Measurements from ENCODE around the gene KCNJ14. TPM values are rescaled to one million over a fixed set of nuclear protein-coding genes. Genes with fewer than 3 reads are reported as not detected.

Gene KCNJ14
- polyA plus RNA-seq, 1 of the 3 experiments (the other 2 are of a cell fraction) = 1.2 TPM

DNA sequence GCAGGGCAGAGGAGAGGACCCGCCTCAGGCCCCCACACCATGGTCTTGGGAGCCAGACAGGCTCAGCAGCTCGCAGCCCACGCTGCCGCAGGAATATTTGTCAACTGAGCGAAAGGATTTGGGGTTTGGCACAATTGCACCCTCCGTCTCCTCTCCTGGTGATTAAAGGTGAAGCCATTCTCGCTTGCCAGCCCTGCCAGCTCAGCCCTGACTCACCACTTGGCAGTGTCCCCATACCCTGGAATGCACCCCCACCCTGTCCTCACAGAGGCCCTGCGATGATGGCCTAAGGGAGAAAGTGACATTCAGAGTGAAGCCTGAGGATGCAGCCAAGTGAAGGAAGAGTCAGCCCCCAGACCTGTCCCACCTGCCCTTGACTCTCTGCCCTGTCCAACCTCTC lies 32.6 kb downstream of the KCNJ14 start:
- no peaks in the 10 kb centered on the region for H3K79me2 ChIP-seq (ENCODE audit: insufficient read depth)
- H3K4me1 ChIP-seq (ENCODE audit: control insufficient read depth in 1 of 2, insufficient read depth in 2 of 2, low read depth in 1 of 2, low read length in 1 of 2) = peaks cover 4 to 22% of the 10 kb centered on the region in 2 experiments; a peak in 3 of 4 replicates
- H3K9me2 ChIP-seq = no peaks in the 10 kb centered on the region
- H3K4me2 ChIP-seq = peak overlapping the region; percentile 60
- H4K20me1 ChIP-seq (ENCODE audit: insufficient read depth) = no peaks in the 10 kb centered on the region
- no peak for DNase-seq
- peaks cover 25% of the 10 kb centered on the region for H3F3A ChIP-seq (replicated peaks; ENCODE audit: insufficient read depth)
- no peaks in the 10 kb centered on the region for H3K9me3 ChIP-seq
- H3K4me3 ChIP-seq (ENCODE audit: low read depth in 2 of 2, low read length in 1 of 2) = no peak overlapping the region
- WGBS (ENCODE audit: low lambda C conversion rate) = 4% methylated on average over 6 of the region's 8 CpGs
- H3K9ac ChIP-seq = peak overlapping the region; percentile 36; the same call in 1 of the 2 replicates
- peak overlapping the region in 1 of 2 experiments; percentile 77; a peak in 2 of 4 replicates for H3K27ac ChIP-seq (ENCODE audit: low read depth in 2 of 2, low read length in 1 of 2)
- no peak overlapping the region for H2AFZ ChIP-seq (ENCODE audit: low read depth)
- POLR2A ChIA-PET = interaction anchor here (0.8 kb wide), 1 partner anchor 9 kb away, joined by 3 read pairs; no protein-coding TSS in a partner anchor
- H3K27me3 ChIP-seq (ENCODE audit: insufficient read depth) = no peaks in the 10 kb centered on the region
- CTCF ChIA-PET = interaction anchor here (1.6 to 15.9 kb wide), 3 partner anchors 15 to 121 kb away, joined by 4 to 230 read pairs (median 6); no protein-coding TSS in a partner anchor
- no peaks in the 10 kb centered on the region for H3K36me3 ChIP-seq (replicated peaks in 1 of 2; ENCODE audit: control insufficient read depth in 1 of 2, insufficient read depth in 2 of 2, low read length in 1 of 2)
- TF ChIP-seq RFX5 (IDR thresholded peaks at IDR 0.05; ENCODE audit: low read length) = no peak
- TF ChIP-seq SMC3 (IDR thresholded peaks at IDR 0.05; ENCODE audit: low read depth, low read length) = no peak
- TF ChIP-seq, protein P1, sequence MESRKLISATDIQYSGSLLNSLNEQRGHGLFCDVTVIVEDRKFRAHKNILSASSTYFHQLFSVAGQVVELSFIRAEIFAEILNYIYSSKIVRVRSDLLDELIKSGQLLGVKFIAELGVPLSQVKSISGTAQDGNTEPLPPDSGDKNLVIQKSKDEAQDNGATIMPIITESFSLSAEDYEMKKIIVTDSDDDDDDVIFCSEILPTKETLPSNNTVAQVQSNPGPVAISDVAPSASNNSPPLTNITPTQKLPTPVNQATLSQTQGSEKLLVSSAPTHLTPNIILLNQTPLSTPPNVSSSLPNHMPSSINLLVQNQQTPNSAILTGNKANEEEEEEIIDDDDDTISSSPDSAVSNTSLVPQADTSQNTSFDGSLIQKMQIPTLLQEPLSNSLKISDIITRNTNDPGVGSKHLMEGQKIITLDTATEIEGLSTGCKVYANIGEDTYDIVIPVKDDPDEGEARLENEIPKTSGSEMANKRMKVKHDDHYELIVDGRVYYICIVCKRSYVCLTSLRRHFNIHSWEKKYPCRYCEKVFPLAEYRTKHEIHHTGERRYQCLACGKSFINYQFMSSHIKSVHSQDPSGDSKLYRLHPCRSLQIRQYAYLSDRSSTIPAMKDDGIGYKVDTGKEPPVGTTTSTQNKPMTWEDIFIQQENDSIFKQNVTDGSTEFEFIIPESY (IDR thresholded peaks at IDR 0.05; ENCODE audit: borderline replicate concordance, low read depth) = 0 out of 2 replicates have a peak, but pooled peaks have one; percentile 44
- TF ChIP-seq SIN3A (IDR thresholded peaks at IDR 0.05; ENCODE audit: borderline replicate concordance, low read depth, low read length) = 0 out of 2 replicates have a peak, but pooled peaks have one; percentile 24
- no peak for TF ChIP-seq FOXM1 (IDR thresholded peaks at IDR 0.05; ENCODE audit: low read depth)
- no peak for TF ChIP-seq MEF2A (IDR thresholded peaks at IDR 0.05; ENCODE audit: borderline replicate concordance, low read depth)
- TF ChIP-seq, protein P2, sequence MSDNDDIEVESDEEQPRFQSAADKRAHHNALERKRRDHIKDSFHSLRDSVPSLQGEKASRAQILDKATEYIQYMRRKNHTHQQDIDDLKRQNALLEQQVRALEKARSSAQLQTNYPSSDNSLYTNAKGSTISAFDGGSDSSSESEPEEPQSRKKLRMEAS (IDR thresholded peaks at IDR 0.05; ENCODE audit: low read depth) = peak; percentile 77
- TF ChIP-seq, protein P3, sequence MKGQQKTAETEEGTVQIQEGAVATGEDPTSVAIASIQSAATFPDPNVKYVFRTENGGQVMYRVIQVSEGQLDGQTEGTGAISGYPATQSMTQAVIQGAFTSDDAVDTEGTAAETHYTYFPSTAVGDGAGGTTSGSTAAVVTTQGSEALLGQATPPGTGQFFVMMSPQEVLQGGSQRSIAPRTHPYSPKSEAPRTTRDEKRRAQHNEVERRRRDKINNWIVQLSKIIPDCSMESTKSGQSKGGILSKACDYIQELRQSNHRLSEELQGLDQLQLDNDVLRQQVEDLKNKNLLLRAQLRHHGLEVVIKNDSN (IDR thresholded peaks at IDR 0.05; ENCODE audit: borderline replicate concordance, low read depth) = no peak
- no peak for TF ChIP-seq RCOR1 (IDR thresholded peaks at IDR 0.05; ENCODE audit: low read length)
- TF ChIP-seq, protein P4, sequence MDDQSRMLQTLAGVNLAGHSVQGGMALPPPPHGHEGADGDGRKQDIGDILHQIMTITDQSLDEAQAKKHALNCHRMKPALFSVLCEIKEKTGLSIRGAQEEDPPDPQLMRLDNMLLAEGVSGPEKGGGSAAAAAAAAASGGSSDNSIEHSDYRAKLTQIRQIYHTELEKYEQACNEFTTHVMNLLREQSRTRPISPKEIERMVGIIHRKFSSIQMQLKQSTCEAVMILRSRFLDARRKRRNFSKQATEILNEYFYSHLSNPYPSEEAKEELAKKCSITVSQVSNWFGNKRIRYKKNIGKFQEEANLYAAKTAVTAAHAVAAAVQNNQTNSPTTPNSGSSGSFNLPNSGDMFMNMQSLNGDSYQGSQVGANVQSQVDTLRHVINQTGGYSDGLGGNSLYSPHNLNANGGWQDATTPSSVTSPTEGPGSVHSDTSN (IDR thresholded peaks at IDR 0.05) = peak; percentile 82
- peak in 1 of 2 experiments; percentile 86; a peak in 1 of 4 replicates for TF ChIP-seq EP300 (IDR thresholded peaks at IDR 0.05; ENCODE audit: borderline replicate concordance in 1 of 2, low read depth in 1 of 2, low read length in 1 of 2)
- TF ChIP-seq MXI1 (IDR thresholded peaks at IDR 0.05; ENCODE audit: low read depth, low read length) = no peak
- no peak for TF ChIP-seq NRF1 (IDR thresholded peaks at IDR 0.05; ENCODE audit: low read depth, low read length)
- TF ChIP-seq, protein P5, sequence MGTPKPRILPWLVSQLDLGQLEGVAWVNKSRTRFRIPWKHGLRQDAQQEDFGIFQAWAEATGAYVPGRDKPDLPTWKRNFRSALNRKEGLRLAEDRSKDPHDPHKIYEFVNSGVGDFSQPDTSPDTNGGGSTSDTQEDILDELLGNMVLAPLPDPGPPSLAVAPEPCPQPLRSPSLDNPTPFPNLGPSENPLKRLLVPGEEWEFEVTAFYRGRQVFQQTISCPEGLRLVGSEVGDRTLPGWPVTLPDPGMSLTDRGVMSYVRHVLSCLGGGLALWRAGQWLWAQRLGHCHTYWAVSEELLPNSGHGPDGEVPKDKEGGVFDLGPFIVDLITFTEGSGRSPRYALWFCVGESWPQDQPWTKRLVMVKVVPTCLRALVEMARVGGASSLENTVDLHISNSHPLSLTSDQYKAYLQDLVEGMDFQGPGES (IDR thresholded peaks at IDR 0.05; ENCODE audit: low read depth, low read length) = no peak
- peak; percentile 78; the same call in 1 of the 2 replicates for TF ChIP-seq TCF12 (IDR thresholded peaks at IDR 0.05)
- TF ChIP-seq, protein P6, sequence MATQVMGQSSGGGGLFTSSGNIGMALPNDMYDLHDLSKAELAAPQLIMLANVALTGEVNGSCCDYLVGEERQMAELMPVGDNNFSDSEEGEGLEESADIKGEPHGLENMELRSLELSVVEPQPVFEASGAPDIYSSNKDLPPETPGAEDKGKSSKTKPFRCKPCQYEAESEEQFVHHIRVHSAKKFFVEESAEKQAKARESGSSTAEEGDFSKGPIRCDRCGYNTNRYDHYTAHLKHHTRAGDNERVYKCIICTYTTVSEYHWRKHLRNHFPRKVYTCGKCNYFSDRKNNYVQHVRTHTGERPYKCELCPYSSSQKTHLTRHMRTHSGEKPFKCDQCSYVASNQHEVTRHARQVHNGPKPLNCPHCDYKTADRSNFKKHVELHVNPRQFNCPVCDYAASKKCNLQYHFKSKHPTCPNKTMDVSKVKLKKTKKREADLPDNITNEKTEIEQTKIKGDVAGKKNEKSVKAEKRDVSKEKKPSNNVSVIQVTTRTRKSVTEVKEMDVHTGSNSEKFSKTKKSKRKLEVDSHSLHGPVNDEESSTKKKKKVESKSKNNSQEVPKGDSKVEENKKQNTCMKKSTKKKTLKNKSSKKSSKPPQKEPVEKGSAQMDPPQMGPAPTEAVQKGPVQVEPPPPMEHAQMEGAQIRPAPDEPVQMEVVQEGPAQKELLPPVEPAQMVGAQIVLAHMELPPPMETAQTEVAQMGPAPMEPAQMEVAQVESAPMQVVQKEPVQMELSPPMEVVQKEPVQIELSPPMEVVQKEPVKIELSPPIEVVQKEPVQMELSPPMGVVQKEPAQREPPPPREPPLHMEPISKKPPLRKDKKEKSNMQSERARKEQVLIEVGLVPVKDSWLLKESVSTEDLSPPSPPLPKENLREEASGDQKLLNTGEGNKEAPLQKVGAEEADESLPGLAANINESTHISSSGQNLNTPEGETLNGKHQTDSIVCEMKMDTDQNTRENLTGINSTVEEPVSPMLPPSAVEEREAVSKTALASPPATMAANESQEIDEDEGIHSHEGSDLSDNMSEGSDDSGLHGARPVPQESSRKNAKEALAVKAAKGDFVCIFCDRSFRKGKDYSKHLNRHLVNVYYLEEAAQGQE (IDR thresholded peaks at IDR 0.05; ENCODE audit: low read depth, low read length) = 0 out of 2 replicates have a peak, but pooled peaks have one; percentile 29
- peak; percentile 93 for TF ChIP-seq TEAD4 (IDR thresholded peaks at IDR 0.05; ENCODE audit: borderline replicate concordance, insufficient read depth)
- 0 out of 2 replicates have a peak, but pooled peaks have one; percentile 21 for TF ChIP-seq YY1 (IDR thresholded peaks at IDR 0.05; ENCODE audit: low read depth)
- TF ChIP-seq CHD2 (IDR thresholded peaks at IDR 0.05; ENCODE audit: low read length, partially characterized antibody) = no peak
- peak; percentile 95 for TF ChIP-seq JUND (IDR thresholded peaks at IDR 0.05)
- no peak for TF ChIP-seq GABPA (IDR thresholded peaks at IDR 0.05; ENCODE audit: low read depth)
- TF ChIP-seq FOXJ3 (CRISPR knock-in tag; IDR thresholded peaks at IDR 0.05) = no peak
- TF ChIP-seq ELF1 (IDR thresholded peaks at IDR 0.05) = no peak
- peak; percentile 50; the same call in 1 of the 2 replicates for TF ChIP-seq POLR2AphosphoS5 (IDR thresholded peaks at IDR 0.05; ENCODE audit: low read depth, low read length)
- no peak for TF ChIP-seq EZH2phosphoT487 (IDR thresholded peaks at IDR 0.05; ENCODE audit: borderline replicate concordance, low read depth)
- peak; percentile 22; the same call in 1 of the 2 replicates for TF ChIP-seq TAF1 (IDR thresholded peaks at IDR 0.05; ENCODE audit: borderline replicate concordance, low read depth, low read length)

All from SK-N-SH (cell line).